Stimulated activated naive CD8-positive, alpha-beta T cell treated with anti-CD3 and anti-CD28 coated beads, Interleukin-15, Interleukin-2, amounts not matched to agents 100 U/mL and 50 U/mL, for 24 hours (primary cell): Measurements from ENCODE around the gene PPP3CA.
"Not testable (repeated sequence)": the region's sequence is repeated elsewhere in the genome, so short reads cannot be mapped to it uniquely, and the experiment has no call there.

Source experiments
- ATAC-seq: fragments of 150-1000 bp; cut with Tn5 transposase; one replicate; pipeline ENCODE4 v1.10.0; 2021
- DNase-seq: peaks from one replicate; pipeline ENCODE4 v3.0.0; 2021

The PPP3CA gene

GRCh38 chr4:101141230-101141629, 206.1 kb downstream of the PPP3CA start:
- DNase-seq (no peak), ATAC-seq (no peak)

- no peak for DNase-seq
- ATAC-seq = no peak
Observed at GRCh38 chr4:101140228-101140627, 207.1 kb downstream of the PPP3CA start.

DNA sequence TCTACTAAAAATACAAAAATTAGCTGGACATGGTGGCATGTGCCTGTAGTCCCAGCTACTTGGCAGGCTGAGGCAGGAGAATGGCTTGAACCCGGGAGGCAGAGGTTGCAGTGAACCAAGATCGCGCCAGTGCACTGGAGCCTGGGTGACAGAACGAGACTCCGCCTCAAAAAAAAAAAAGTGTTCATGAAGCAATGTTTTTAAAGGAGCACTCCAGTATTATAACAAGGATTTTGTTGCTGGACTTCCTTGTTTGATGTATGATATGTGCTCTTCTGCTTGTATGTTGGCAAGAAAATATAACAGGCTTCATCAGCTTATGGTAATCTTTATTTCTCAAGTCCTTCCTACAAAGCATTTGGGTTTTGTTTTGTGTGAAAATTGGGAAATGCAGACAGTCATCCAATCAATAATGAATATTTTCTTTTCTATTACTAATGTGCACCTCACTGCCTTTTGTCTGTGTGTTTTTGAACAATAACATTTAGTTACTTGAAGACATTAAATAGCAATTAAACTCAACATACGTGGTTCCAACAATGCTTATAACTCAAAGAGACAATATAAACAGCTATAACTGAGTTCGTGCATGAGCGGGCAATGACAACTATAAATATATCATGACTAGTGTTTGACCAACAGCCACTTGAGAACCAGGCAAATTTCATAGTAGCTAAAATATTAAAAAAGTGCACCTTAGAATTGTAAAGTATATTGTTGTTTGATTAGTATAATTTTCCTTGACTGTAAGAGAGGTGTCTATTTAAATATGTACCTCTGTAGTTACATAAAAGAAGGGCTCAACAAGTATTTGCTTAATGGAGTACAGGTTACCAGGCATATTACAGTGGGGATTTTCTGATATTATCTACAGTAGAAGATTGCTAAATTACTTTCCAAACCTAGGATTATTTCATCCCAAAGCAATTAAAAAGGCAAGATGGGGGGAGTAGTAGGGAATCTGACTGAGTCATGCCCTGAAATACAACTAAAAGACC, 210.7 kb downstream of the PPP3CA start:
- no peak for ATAC-seq

GRCh38 chr4:101135371-101136010, 211.8 kb downstream of the PPP3CA start:
- DNase-seq (no peak), ATAC-seq (no peak)

More for the DNA sequence above, 210.7 kb downstream of the PPP3CA start:
- no peak for DNase-seq

DNA sequence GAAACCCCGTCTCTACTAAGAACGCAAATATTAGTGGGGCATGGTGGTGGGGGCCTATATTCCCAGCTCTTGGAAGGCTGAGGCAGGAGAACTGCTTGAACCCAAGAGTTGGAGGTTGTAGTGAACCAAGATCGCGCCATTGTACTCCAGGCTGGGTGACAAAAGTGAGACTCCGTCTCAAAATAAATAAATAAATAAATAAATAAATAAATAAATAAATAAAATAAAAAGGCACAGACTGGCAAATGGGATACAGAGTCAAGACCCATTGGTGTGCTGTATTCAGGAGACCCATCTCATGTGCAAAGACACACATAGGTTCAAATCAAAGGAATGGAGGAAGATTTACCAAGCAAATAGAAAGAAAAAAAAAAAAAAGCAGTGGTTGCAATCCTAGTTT, 216.3 kb downstream of the PPP3CA start:
- ATAC-seq, DNase-seq: not testable (repeated sequence)

DNA sequence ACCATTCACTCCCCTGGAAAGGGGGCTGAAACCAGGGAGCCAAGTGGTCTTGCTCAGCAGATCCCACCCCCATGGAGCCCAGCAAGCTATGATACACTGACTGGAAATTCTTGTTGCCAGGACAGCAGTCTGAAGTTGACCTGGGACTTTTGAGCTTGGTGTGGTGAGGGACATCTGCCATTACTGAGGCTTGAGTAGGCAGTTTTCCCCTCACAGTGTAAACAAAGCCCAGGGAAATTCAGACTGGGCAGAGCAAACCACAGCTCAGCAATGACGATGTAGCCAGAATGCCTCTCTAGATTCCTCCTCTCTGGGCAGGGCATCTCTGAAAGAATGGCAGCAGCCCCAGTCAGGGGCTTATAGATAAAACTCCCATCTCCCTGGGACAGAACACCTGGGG, 218.4 kb downstream of the PPP3CA start:
- ATAC-seq = not testable (repeated sequence)

GRCh38 chr4:101128473-101128872, 218.9 kb downstream of the PPP3CA start:
- DNase-seq = no peak
- no peak for ATAC-seq

More for the DNA sequence above, 218.4 kb downstream of the PPP3CA start:
- not testable (repeated sequence) for DNase-seq

- ATAC-seq (no peak), DNase-seq (no peak)
Observed at GRCh38 chr4:101127176-101127790, 220.0 kb downstream of the PPP3CA start.

DNA sequence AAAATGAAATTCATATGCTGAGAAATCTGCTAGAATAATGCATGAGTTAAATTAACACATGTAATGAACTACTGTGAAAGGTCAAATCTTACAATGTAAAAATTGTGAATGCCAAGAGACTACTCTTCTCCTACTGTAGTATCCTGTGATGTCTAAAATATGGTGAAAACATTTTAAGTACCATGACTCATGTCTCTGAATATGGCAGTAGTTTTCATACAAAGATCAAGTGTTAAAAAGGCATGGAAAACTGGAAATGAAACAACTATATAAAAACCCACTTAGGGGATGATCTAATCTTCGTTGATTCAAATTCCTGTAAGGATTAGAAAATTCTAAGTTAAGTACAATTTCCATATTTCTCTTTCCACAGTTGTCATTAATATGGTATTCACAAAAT, 221.3 kb downstream of the PPP3CA start:
- DNase-seq (no peak), ATAC-seq (peak; percentile 57)

DNA sequence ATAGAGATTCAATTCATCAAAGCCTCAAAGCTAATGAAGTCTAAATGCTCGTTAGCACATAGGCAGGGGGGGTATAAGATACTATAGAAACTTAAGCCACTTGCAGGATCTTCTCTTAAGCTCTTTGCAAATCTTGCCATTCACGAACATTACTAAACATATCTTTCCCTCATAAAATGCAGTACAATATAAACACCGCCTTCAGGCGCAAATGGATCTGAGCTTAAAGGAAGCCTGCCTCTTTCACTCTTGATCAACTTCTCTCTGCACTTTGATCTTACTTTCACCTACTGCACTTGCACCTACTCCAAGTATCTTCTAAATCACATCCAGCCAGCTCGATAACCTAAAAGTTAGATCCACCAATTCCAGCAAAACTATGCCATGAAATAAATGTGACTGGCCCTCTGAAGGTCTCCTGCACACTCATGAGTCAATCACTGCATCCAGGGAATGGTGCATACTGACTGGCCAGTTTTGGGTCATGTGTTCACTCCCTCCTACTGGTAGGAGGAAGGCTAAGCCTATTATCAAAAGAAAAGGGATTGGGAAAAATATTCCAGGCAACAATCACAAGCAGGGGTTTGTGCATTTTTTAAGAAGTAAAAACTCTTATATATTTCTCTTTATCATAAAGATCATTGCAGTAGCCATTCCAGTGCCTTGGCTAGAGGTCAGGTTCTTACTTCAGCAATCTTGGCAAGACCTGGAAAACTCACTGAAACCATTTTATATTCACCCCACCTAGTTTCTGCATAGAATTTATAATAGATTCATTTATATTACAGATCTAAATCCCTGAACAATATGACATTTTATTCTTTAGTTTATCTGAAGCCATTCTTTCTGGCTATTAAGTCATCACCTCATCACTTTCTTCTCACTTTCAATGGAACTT, 222.0 kb downstream of the PPP3CA start:
- DNase-seq = no peak
- no peak for ATAC-seq

- DNase-seq (no peak), ATAC-seq (peak; percentile 59)
Observed at GRCh38 chr4:101123231-101123630, 224.1 kb downstream of the PPP3CA start.

- no peak for ATAC-seq
- no peak for DNase-seq
Observed at GRCh38 chr4:101122019-101122418, 225.3 kb downstream of the PPP3CA start.

GRCh38 chr4:101119141-101119540, 228.2 kb downstream of the PPP3CA start:
- DNase-seq (no peak), ATAC-seq (no peak)

DNA sequence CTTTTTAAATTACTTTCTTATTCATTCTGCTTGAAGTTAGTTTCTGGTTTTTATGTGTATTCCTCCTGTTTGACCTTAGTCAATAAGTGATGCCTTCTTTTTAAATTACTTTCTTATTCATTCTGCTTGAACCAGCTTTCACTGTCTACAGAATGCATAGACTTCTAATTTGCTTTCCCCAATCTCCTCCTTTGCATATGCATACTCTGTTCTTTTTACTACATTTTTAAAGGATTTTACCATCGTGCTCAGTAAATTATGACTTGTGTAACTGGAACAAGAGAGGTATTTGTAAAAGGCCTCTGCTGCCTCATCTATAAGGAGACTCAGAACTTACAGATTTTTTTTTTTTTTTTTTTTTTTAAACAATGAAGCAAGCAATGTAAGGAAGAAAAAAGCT, 228.7 kb downstream of the PPP3CA start:
- DNase-seq = no peak
- no peak for ATAC-seq

GRCh38 chr4:101115887-101116286, 231.4 kb downstream of the PPP3CA start:
- no peak for DNase-seq
- no peak for ATAC-seq

GRCh38 chr4:101114936-101115372, 232.4 kb downstream of the PPP3CA start:
- DNase-seq = no peak
- no peak for ATAC-seq

DNA sequence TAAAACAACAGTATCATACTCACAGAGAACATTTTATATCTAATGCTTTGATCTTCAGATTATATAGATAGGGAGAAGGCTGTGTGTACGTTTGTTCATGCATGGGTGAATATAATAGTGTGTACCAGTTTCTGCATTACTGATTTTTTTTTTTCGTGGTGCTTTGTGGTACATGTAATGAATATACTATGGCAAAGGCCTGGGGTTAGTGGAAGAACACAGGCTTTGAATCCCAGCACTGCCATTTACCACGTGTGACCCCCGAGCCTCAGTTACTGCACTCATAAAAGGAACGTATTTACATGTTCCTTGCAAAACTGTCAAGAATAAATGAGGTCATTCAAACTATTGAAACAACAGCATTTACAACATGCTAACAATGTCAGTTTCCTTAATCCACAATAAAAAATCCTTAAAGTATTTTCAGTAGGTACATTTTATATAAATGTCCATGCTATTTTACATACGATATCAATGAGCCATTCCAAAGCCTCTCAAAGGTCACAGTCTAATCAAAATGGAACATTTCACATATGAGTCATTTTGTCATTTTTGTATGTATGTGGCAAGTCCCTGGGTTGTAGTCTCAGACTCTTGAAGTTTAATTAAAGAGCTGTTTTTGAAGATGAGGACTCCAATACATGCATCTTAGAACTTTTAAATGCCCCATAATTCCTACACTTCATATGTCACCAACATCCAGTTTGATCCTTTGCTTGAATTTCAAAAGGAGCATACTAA, 242.8 kb downstream of the PPP3CA start:
- DNase-seq (no peak), ATAC-seq (peak; percentile 82)

DNA sequence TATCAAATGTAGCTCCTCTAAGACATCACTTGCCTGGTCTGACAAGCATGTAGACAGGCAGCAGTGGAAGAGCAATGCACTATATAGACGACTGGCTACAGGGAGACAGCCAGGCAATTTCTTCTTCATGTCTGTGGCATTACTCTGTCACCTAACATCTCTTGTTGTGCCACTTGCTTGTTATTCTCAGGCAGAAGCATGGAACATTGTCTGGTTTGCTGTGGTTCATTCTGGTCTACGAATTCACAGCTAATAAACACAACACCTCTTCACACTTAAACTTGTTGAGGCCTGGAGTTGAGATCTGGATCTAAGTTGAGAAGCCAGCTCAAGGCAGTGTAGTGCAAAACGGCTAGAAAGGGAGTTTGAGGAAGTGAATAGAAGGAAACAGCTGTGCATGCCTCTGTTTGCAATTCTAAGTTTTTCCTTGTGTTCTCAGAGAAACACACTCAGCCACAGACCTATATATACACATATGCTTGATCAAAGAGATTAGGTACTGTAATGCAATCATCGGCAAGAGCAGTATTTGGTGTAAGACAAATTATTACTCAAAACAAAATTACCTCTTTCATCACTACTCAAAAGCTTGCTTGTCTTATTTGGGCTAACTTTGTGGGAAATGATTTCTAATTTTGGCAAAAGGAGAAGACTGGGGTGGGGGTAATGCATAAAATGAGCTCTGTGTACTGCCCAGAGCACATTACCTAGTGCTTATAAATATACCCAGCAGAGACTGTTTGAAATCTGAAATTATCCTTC, 243.8 kb downstream of the PPP3CA start:
- ATAC-seq = peak; percentile 60
- no peak for DNase-seq

DNA sequence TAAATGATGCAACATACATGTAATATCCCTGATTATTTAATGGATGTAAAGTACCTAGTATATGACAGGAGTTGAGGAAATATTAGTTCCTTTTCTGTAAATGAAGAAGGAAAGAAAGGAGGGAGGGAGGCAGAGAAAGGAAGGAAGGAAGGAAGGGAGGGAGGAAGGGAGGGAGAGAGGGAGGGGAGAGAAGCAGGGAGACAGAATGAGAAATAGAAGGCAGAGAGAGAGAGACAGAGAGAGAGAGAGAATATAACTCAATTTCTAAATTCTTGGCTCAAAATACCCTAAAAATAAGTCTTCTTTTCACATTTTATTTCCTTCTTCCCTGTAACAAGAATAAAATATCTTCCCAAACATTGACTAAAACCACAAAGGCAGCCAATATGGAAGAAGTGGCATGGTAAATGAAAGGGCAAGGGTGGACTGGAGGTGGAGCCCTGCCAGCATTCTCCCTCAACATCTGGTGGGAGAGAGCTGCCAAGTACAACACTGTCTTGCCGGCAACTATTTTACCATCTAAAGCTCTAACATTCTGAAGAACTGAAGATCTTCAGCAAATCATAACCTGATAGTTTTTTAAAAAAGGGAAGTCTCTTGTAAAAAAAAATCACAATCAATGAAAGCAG, 245.1 kb downstream of the PPP3CA start:
- no peak for DNase-seq
- no peak for ATAC-seq

- ATAC-seq (no peak), DNase-seq (no peak)
Observed at GRCh38 chr4:101101072-101101471, 246.3 kb downstream of the PPP3CA start.
